KMS-11 (cell line): Measurements from ENCODE around the gene STARD9.

Source experiments
- H2AFZ ChIP-seq: fragments of 200-600 bp; sonication (generic); 2 replicates; pipeline ENCODE4 v1.6.1; 2016; ENCODE audit warnings: antibody characterized with exemption, mixed run types, low read depth
- H3K27ac ChIP-seq: fragments of 200-600 bp; sonication (generic); 2 replicates; pipeline ENCODE4 v1.6.1; 2016; ENCODE audit warnings: mild to moderate bottlenecking, mixed run types
- H3K27me3 ChIP-seq: fragments of 200-600 bp; sonication (generic); 2 replicates; pipeline ENCODE4 v1.6.1; 2017; ENCODE audit warnings: mild to moderate bottlenecking, low read depth, mixed run types, moderate library complexity; ENCODE audit not compliant: insufficient read depth
- H3K36me3 ChIP-seq: fragments of 200-600 bp; sonication (generic); 2 replicates; pipeline ENCODE4 v1.6.1; 2017; ENCODE audit warnings: mild to moderate bottlenecking, mixed run types; ENCODE audit not compliant: insufficient read depth
- H3K4me1 ChIP-seq: fragments of 200-600 bp; sonication (generic); 2 replicates; pipeline ENCODE4 v1.6.1; 2016; ENCODE audit warnings: mild to moderate bottlenecking, low read depth, mixed run types; ENCODE audit not compliant: poor library complexity, severe bottlenecking
- H3K4me2 ChIP-seq: fragments of 200-600 bp; sonication (generic); 2 replicates; pipeline ENCODE4 v1.7.0; 2016; ENCODE audit warnings: mild to moderate bottlenecking, mixed run types
- H3K4me3 ChIP-seq: fragments of 200-600 bp; sonication (generic); IDR thresholded peaks from 2 replicates; pipeline ENCODE4 v1.6.1; 2017; ENCODE audit warnings: low read depth, low read length, mixed read lengths; ENCODE audit not compliant: insufficient read depth
- H3K79me2 ChIP-seq: fragments of 200-600 bp; sonication (generic); 2 replicates; pipeline ENCODE4 v1.6.1; 2016; ENCODE audit warnings: low read depth, mixed run types; ENCODE audit not compliant: insufficient read depth
- H3K9ac ChIP-seq: fragments of 200-600 bp; sonication (generic); 2 replicates; pipeline ENCODE4 v1.6.1; 2016; ENCODE audit warnings: mild to moderate bottlenecking, mixed run types
- H4K20me1 ChIP-seq: fragments of 200-600 bp; sonication (generic); 2 replicates; pipeline ENCODE4 v1.6.1; 2016; ENCODE audit warnings: mild to moderate bottlenecking, mixed run types; ENCODE audit not compliant: insufficient read depth
- TF ChIP-seq, protein P1 (sequence below): fragments of 200-600 bp; sonication (generic); conservative IDR thresholded peaks from 2 replicates; pipeline ENCODE4 v1.6.1; 2017; ENCODE audit warnings: low read depth, mild to moderate bottlenecking, antibody characterized with exemption, low read length, moderate library complexity, mixed read lengths

The STARD9 gene

DNA sequence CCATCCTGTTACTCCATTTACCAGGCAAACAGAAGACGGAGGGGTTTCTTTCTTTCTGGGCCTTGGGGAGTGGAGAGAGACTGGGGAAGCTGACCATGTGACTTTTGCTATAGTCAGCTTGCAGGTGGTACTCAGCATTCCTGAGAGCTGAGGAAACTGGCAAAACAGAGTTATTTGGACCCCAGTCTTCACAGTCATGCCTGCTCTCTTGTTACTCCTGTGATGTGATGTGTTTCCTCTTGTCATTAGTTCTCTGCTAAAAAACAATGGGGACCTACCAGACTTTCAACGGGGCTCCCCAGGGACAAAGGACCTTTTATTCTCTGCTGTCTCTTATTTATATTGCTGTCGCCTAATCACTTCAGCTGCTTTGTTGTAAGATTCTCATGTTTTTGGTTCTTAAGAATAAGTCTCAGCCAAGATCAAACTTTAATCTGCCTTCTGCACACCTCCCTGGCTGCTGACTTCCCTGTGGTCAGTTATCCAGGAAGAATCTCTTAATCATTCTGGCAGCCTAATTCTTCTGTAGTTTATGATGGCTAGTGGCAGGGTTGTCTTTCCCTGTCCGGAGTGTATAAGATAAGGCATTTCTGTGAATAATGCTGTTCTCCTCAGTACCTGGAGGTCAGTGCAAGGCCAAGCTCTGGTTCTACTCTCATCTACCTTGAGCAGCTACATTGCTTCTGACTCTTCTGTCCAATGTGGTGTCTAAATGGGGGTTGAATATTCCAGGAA lies 8.8 kb downstream of the STARD9 start:
- Histone ChIP-seq H3K9ac (no peak overlapping the region), H4K20me1 (no peaks in the 10 kb centered on the region), H2AFZ (no peak overlapping the region), H3K27ac (no peak overlapping the region), H3K4me1 (peaks cover 38% of the 10 kb centered on the region), H3K4me3 (no peak overlapping the region), H3K36me3 (no peaks in the 10 kb centered on the region; the same call in 1 of the 2 replicates), H3K4me2 (no peak overlapping the region), H3K79me2 (peaks cover 16% of the 10 kb centered on the region; the same call in 1 of the 2 replicates), H3K27me3 (no peaks in the 10 kb centered on the region)
- TF ChIP-seq, protein P1, sequence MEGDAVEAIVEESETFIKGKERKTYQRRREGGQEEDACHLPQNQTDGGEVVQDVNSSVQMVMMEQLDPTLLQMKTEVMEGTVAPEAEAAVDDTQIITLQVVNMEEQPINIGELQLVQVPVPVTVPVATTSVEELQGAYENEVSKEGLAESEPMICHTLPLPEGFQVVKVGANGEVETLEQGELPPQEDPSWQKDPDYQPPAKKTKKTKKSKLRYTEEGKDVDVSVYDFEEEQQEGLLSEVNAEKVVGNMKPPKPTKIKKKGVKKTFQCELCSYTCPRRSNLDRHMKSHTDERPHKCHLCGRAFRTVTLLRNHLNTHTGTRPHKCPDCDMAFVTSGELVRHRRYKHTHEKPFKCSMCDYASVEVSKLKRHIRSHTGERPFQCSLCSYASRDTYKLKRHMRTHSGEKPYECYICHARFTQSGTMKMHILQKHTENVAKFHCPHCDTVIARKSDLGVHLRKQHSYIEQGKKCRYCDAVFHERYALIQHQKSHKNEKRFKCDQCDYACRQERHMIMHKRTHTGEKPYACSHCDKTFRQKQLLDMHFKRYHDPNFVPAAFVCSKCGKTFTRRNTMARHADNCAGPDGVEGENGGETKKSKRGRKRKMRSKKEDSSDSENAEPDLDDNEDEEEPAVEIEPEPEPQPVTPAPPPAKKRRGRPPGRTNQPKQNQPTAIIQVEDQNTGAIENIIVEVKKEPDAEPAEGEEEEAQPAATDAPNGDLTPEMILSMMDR: no peak

DNA sequence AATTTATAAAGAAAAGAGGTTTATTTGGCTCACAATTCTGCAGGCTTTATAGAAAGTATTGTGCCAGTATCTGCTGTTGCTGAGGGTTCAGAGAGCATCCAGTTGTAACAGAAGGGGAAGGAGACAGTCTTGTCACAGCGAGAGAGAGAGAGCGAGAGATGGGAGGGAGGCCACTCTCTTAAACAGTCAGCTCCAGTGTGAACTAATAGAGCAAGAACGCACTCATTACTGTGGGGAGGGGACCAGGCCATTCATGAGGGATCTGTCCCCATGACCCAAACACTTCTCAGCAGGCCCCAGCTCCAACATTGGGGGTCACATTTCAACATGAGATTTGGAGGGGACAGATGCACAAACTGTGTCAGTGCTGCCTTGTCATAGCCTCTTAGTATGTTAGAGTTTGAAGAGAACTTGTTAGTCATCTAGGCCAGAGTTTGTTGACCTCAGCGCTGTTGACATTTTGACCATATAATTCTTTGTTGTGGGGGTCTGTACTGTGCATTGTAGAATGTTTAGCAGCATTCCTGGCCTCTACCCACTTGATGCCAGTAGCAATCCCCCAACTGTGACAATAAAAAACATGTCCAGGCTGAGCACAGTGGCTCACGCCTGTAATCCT lies 15.3 kb downstream of the STARD9 start:
- no peak overlapping the region for H3K4me2 ChIP-seq
- no peak overlapping the region for H2AFZ ChIP-seq
- no peak overlapping the region for H3K9ac ChIP-seq
- H3K36me3 ChIP-seq: no peaks in the 10 kb centered on the region; the same call in 1 of the 2 replicates
- no peaks in the 10 kb centered on the region; the same call in 1 of the 2 replicates for H3K79me2 ChIP-seq
- peaks cover 5% of the 10 kb centered on the region for H3K4me1 ChIP-seq
- no peaks in the 10 kb centered on the region for H3K27me3 ChIP-seq
- TF ChIP-seq, protein P1: no peak
- no peaks in the 10 kb centered on the region for H4K20me1 ChIP-seq
- no peak overlapping the region for H3K27ac ChIP-seq
- H3K4me3 ChIP-seq: no peak overlapping the region

DNA sequence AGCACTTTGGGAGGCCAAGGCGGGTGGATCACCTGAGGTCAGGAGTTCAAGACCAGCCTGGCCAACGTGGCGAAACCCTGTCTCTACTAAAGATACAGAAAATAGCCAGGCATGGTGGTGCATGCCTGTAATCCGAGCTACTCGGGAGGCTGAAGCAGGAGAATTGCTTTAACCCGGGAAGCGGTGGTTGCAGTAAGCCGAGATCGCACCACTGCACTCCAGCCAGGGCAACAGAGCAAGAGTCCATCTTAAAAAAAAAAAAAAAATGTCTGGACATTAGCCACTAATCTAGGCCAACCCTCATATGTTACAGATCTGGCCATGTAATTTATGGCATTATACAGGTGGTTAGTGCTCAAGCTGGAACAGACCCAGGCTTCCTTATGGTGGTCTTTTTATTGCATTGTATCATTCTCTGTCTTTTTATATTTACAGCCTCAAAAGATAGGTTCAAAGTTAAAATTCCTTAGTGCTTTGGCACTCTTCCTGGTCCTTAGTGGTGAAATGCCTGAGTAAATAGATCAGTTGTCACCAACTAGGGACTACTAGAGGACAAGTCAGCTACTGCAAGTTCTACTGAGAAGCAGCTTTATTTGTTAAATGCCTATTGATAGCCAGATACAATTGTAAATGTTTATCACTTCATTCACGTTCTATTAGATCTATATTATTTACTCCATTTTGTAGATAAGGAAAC lies 16.0 kb downstream of the STARD9 start:
- Histone ChIP-seq H2AFZ (no peak overlapping the region), H3K79me2 (no peaks in the 10 kb centered on the region; the same call in 1 of the 2 replicates), H3K9ac (no peak overlapping the region), H3K4me2 (no peak overlapping the region), H3K36me3 (no peaks in the 10 kb centered on the region), H4K20me1 (no peaks in the 10 kb centered on the region), H3K27me3 (no peaks in the 10 kb centered on the region), H3K27ac (no peak overlapping the region), H3K4me3 (no peak overlapping the region), H3K4me1 (peaks cover 11% of the 10 kb centered on the region)
- TF ChIP-seq, protein P1: peak; percentile 41; the same call in 1 of the 2 replicates

DNA sequence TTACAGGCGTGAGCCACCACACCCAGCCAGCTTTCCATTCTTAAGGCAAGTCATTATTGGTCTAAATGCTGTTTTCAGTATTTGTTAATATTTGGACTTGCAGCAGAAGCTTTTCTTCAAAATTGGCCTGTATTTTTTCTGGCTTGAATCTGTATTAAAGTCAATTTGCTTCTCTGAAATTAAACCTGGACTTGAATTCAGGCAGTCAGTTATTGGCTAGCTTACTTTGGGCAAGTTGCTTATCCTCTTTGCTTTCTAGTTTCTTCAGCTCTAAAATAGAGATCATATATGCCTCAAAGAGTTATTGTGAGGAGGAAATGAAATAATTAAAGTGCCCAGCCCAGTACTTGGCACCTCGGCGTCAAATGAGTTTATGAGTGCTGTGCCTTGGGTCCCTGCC lies 17.3 kb downstream of the STARD9 start:
- Histone ChIP-seq H3K79me2 (no peaks in the 10 kb centered on the region; the same call in 1 of the 2 replicates), H3K27ac (no peak overlapping the region)
- TF ChIP-seq, protein P1: no peak

More for the DNA sequence above, 17.3 kb downstream of the STARD9 start:
- H2AFZ ChIP-seq: no peak overlapping the region
- no peaks in the 10 kb centered on the region for H3K27me3 ChIP-seq
- no peak overlapping the region for H3K9ac ChIP-seq
- H3K4me2 ChIP-seq: no peak overlapping the region
- no peaks in the 10 kb centered on the region for H4K20me1 ChIP-seq
- no peak overlapping the region for H3K4me3 ChIP-seq
- H3K36me3 ChIP-seq: no peaks in the 10 kb centered on the region
- peaks cover 11% of the 10 kb centered on the region for H3K4me1 ChIP-seq
